ENCODE results near the gene BPHL. TPM values are rescaled to one million over a fixed set of nuclear protein-coding genes. Genes with fewer than 3 reads are reported as not detected.

The BPHL gene
- polyA plus RNA-seq, 4 donors: 20.4 to 171 (median 94.2) TPM

Other genes with a start within 250 kb of the BPHL start
- 10 to 100 TPM in 1 of 4 donors, 1 to 10 TPM in 2, under 1 TPM in 1; 0.22 to 13.8 (median 2.4) TPM for gene SERPINB9, start 215.4 kb upstream of the BPHL start, polyA plus RNA-seq
- 100 to 1,000 TPM; 280 to 539 (median 418) TPM for gene SERPINB6, start 147.1 kb upstream of the BPHL start, polyA plus RNA-seq
- 10 to 100 TPM; 23.2 to 84.5 (median 58.9) TPM for gene NQO2, start 118.8 kb upstream of the BPHL start, polyA plus RNA-seq
- gene RIPK1, start 50.2 kb upstream of the BPHL start, polyA plus RNA-seq: 10 to 100 TPM; 14.4 to 31.1 (median 29.5) TPM
- gene TUBB2A, start 38.8 kb downstream of the BPHL start, polyA plus RNA-seq: 10 to 100 TPM; 39.7 to 97.1 (median 67.0) TPM
- gene TUBB2B, start 108.9 kb downstream of the BPHL start, polyA plus RNA-seq: 10 to 100 TPM in 1 of 4 donors, 1 to 10 TPM in 3; 3.4 to 23.1 (median 6.4) TPM
- 10 to 100 TPM; 22.6 to 43.8 (median 33.4) TPM for gene PSMG4, start 140.2 kb downstream of the BPHL start, polyA plus RNA-seq

All from small intestine (tissue), 4 donors.